HG03342 (cell line): ENCODE data around the gene BIN1.

ENCODE experiments used
- ATAC-seq: cut with Tn5 transposase; IDR thresholded peaks from one replicate; pipeline ENCODE4 v1.9.1; 2021; ENCODE audit warnings: mild to moderate bottlenecking, moderate library complexity; ENCODE audit not compliant: unreplicated experiment

Gene BIN1

DNA sequence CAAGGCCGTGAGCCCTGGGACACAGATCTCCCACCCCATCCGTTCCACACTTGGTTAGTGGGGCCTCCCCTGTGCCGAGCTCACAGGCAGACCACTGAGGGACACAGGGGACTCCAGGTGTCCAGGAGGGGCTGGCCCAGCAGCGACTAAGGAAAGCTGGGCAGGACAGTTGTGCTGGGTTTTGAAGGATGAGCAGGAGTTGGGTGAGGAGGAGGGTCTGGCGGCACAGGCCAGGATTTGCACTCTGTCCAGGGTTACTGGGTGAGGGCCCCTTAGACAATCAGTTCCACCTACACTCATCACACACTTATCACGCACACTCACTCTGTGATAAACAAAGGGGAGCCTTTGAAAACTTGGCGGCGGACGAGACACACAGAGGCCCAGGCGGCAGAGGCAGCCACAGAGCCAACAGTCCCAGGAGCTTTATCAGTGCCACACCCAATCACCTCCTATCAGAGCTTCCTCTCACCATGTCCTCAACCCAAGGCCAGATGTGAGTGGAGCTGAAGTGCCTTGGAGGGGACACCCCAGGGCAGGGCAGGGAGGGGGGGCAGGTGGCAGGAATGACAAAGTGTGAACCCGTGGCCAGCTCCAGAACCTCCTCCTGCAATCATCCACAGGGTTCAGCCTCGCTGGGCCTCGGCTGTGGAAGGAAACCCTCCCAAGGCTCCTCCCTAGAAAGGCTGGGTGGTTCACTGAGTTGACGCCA is 26.6 kb downstream of the BIN1 start:
- peak; percentile 20 for ATAC-seq

DNA sequence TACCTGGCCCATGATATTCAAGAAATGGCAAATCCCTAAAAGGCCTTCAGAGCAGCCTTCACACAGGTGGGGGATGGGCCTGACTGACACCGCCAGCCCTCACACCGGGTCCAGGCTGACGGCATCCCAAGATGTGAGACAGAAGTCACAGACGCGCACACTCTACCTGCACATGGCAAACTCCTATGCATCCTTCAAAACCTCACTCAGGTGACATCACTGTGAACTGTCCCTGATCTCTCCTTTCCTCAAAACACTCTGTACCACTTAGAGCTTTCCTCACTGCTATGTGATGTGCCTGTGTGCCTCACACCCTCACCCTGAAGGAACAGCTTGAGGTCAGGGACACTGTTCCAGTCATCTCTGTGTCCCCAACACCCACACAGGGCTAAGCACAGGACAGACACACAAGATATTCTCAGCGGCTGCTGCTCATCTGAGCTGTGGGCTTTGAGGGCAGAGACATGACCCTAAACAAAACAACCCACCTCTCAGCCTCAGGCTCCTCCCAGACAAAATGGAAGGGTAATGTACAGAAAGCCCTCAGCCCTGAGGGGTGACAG is 27.5 kb downstream of the BIN1 start:
- ATAC-seq, result no peak

DNA sequence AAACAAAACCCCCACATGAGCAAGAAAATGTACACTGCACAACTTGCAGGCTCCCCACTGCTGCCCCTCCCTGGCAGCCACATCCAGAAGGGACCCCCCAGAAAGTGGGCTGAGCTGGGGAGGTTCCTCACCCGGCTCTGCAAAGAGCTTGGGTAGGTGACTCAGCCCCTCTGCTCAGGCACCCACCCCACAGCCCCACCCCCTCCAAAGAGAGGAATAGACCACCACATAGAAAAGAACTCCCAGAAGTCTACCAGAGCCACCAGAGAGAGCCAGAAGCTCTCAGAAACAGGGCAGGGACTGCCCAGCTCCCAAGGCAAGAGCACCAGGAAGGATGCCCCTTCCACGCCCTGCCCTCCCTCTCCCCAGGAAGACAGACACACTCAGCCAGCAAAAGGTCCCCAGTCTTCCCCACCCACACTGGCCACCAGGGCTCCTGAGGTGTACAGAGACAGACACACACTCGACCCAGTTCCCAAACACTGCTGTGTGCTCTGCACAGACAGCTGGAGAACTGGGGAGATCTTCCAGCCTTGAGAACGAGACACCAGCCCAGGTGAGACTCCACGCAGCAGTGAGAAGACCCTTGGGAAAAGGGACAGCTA is 28.2 kb downstream of the BIN1 start:
- no peak for ATAC-seq

DNA sequence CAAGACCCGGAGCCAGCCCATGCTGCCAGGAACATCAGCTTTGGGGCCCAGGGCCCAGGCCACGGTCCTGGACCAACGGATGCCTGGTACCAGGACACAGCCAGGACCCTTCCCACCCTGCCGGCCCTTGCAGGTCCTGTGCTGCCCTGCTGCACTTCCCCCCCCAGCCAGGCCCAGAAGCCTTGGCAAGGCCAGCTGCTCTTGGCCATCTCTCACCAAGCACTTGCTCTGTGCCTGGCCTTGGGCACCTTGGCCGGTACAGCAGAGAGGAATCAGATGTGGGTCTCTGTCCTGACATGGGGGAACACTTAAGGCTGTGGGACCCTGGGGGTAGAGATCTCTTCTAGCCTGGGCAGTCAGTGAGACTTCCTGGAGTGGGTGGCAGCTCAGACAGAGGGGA is 28.9 kb downstream of the BIN1 start:
- ATAC-seq, result no peak

DNA sequence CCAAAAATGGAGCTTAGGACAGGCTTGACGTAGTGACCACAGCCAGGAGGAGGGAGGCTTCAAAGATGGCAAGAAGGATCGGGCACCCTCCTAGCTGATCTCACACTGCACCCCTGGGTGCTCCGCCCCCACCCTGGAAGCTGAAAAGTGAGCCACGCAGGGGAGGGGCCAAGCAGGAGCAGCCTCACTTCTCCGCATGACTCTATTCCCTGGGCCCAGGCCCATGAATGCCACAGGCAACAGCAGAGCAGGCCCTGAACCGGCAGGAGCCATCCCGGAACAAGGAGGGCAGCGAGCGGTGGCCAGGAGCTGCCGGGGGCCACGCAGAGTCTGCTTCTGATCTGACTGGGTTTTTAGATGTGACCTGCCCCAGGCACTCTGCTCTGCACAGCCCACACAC is 30.0 kb downstream of the BIN1 start:
- no peak for ATAC-seq

DNA sequence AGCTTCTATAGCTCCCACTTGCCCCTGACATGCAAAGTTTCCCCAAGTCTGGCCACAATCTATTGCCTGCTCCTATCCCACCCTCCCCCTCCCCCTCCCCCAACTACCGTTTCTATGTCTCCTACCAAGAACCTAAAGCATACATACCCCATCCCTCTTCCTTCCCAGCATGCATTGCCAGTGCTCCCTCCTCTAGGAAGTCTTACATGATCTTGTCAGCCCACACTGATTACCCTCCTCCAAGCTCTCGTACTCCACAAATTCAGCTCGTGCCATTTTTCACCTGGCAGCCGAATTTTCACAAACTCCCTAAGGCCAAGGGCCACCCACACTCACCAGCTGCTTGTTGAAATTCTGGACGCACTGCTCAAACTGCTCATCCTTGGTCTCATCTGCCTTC is 30.7 kb downstream of the BIN1 start:
- no peak for ATAC-seq

DNA sequence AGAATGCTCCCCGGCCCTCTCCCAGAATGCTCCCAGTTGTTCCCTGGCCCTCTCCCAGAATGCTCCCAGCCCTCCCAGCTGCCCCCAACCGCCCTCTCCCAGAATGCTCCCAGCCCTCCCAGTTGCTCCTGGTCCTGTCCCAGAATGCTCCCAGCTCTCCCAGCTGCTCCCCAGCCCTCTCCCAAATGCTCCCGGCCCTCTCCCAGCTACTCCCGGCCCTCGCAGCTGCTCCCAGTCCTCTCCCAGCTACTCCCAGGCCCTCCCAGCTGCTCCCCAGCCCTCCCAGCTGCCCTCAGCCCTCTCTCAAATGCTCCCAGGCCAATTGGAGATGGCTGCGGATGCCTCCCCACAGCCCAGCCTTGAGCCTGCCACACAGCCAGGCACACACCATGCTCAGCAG is 31.1 kb downstream of the BIN1 start:
- no peak for ATAC-seq

DNA sequence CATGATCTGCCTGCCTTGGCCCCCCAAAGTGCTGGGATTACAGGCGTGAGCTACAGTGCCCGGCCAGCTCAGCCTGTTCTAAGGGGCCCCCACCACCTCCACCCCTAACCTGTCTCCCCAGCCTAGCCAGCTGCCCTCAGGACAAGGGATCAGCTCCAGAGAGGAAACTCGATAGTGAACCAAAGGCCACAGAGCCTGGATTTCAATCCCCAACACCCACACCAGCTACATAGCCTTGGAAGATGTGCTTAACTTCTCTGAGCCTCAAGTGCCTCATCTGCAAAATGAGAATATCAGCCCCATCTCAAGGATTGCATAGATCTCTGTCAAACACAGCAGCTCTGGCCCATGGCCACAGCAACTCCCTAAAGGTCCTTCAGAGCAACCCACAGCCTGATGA is 32.0 kb downstream of the BIN1 start:
- no peak for ATAC-seq

DNA sequence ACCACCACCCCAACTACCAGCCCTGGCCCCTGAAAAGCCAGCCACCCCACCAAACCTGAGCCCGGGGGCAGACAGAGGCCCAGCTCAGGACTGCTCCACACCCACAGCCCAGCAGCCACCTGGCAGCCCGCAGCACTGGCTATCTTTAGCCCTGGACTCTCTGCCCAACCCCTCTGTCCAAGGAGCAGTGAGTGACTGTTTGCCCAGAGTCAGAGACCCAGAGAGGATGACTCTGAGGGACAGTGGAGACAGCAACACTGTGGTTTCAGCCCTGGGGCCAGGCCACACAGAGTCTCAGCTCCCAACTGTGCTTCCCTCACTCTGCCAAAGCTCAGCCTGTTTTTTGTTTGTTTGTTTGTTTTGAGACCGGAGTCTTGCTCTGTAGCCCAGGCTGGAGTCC is 32.6 kb downstream of the BIN1 start:
- ATAC-seq, result no peak

DNA sequence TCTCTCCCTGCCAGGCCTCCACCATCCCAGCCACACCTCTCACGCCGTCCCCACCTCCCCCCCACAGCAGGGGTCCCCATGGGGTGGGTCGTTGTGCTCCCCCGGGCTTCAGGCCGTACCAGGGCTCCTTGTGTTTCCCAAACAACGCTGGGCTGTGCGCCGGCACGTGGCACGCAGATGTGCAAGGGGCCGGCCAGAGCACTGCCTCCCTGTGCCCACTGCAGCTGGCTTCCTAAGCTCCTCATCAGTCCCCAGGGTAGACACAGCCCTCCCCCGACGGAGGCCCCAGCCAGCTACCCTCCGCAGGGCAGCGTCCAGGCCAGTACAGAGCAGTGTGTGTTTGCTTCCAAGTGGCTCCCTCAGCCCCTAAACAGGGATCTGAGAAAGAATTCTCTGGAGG is 34.0 kb downstream of the BIN1 start:
- ATAC-seq, result no peak

DNA sequence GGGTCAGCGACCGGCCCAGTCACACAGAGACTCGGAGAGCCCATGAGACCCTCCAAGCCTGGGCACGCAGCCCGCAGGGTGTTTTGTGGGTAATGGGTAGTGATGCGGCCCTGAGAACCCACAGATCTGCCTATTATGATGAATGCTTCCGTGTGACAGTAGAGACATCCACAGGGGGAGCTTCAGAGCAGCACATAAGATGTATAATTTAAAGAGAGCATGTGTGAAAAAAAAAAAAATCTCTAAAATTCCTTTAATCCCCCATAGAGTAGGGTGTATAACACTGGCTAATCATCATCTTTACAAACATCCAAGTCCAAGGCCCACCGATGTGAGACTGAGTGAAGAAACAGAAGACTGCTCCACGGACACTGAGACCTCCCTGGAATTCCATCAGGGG is 34.6 kb downstream of the BIN1 start:
- no peak for ATAC-seq

DNA sequence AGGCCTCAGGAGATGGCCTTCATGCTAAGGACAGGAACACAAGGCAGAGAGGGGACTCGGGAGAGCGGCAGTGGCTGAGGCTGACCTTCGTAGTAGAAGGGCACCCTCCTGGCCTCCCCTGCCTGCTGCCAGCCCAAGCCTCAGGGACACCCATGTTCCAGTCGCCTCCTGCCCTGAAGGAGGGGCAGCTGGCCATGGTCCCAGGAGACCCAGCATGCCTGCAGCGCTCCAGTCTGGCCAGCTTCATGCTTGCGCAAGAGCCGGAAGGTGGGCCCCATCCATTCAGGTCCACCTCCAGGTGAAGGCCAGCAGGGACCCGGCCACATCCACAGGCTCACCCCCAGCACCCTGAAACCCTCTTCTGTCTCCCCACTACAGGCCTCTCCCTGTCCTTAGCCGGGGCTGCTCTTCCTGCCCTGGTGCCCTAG is 35.0 kb downstream of the BIN1 start:
- ATAC-seq, result no peak

DNA sequence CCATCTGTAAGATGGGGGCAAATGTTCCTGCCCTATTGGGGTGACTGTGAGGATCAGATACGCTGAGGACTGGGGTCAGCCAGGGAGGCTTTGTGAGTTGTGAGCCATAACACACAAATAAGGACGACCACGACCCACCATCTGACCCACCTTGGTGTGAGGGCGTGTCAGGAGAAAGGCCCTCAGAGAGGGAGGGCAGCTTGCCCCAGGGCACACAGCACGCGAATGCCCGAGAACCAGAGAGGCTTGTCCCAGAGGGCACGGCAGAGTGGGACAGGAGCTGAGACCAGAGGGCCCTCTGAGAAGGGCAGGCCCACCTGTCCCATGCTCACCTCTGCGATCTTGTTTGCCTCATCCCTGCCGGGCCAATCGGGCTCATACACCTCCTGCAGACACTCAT is 36.7 kb downstream of the BIN1 start:
- no peak for ATAC-seq

DNA sequence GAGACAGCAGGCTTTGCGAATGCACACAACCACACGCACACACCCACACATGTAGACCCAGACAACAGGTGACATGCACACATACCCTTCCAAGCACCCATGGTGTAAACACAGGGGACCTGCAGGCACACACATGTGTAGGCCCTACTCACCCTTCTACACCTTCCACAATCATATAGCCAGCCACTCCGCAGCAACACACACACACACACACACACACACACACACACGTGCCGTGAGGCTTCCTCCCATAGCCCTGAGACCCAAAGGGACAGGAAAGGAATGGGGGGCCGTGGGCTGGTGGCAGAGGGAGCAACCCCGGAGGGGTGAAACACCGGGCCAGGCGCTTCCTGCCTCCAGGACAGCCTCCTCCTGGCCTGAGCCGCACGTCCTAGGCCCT is 37.4 kb downstream of the BIN1 start:
- ATAC-seq, result no peak

DNA sequence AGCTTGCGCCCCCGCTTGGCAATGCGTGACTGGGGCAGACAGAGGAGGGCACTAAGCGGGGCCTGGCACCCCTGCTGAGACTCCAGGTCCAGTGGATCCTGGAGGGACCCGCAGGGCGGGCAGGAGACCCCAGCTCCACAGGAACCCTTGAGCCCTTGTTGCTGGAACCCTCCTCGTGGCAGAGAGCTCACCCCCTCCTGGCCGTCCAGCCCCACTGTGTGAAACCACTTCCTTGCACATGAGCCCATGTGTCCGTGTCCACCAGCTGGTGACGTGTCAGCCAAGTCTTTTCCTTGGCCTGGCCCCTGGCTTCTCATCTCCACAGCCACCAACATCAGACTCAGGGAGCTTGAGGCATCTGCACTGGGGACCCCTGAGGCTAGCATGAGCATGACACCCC is 38.0 kb downstream of the BIN1 start:
- ATAC-seq, result no peak

DNA sequence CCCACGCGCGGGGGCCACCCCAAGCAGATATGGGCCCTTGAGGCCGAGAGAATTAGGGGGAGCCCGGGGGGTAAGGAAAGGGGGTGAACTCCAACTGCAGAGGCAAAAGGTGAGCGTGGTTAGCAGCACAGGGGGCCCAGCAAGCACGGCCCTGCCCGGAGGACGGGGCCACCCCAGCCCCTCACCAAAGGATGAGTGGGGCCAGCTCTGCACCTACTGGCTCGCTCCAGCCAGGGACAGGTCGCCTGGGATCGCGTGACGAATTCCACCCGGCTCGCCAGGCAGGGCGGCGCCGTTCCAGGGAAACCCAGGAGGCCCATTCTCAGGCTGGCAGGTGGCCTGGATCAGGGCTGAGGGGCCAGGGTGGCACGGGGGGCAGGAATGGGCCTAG is 38.6 kb downstream of the BIN1 start:
- ATAC-seq, result no peak

DNA sequence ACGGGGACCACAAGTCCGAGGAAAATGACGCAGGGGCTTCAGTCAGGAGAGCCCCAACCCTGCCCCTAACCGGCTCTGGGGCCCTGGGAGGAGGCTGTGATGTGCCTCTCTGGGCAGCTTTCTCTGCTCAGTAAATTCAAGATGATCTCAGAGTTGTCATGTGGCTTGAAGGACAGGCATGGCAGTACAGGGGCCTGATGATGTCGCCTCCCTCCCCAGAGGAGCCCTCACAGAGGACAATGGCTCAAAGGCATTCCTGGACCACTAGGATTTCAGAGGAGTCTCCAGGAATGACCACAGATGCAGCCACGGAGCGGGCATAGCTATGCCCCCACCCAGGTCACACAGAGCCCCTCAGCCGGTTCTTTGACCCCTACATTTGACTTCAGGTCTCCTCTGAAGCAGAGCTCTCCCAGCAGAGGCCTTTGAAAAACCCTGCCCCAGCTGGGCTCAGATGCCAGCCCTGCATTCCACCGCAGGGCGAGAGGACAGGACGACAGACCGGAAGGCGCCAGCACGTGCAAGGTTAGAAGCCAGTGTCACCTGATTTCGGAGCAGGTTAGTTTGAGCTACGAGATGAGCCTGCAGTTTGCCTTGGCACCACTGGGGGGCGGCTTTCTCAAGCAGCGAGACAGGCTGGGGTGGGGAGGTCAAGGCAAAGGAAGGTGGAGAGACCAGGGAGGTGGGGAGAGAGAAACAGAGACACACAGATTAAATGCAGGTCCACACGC is 39.2 kb downstream of the BIN1 start:
- ATAC-seq, result peak; percentile 40

DNA sequence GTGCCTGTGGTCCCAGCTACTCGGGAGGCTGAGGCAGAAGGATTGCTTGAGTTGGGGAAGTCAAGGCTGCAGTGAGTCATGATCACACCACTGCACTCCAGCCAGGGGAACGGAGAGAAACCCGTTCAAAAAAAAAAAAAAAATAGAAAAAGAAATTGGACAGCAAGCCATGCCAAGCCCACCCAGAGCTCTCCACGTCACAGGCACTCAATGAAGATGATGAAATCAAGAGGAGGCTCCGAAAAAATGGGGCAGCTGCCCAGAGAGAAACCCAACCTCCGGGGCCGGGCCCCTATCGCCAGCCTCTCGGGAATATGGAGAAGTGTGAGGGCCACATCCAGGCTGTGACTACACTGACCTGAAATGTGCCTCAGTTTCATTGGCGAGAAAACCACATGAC is 40.0 kb downstream of the BIN1 start:
- no peak for ATAC-seq

DNA sequence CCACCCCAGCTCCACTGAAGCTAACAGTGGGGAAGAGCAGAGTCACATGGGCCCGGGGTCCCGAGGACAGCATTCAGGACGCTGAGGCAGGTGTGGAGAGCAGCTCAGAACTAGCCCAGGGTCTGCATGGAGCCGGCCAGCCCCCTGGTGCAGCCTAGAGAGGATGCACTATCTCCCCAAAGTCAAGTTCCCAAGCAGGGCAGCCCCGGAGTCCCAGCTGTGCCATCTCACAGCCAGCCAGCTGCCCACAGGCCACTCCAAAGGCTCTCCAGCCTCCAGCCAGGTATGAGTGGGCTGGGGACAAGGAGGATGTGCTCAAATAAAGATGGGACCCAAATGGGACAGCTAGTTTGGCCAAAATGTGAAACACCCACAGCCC is 41.0 kb downstream of the BIN1 start:
- no peak for ATAC-seq

DNA sequence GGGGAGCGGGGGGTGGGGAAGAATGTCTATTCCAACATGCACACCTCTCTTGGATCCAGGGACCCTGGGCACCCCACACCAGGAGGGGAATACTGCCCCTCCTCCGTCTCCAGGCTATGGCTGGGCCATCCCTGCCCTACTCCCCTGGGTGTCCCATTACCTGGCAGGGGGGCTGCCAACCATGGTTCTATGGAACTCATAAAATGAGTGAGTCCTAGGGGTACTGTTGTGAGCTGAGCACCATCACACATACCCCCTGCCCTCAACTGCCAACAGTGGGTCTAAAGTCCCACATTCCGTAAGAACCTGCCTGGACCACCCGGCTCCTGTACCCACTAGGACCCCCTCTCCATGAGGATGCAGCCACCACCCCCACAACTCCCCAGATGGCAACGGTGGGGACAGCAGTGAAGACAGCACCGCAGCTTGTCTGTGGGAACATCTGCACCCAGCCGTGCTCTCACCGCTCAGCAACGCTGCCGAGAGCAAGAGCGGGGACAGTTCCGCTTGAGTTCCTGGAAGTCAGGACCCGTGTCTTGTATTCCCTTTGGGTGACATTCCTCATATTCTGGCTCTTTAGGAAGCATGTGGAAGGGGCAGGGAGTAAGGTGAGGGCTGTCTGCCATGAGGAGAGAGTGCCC is 41.5 kb downstream of the BIN1 start:
- ATAC-seq, result no peak

DNA sequence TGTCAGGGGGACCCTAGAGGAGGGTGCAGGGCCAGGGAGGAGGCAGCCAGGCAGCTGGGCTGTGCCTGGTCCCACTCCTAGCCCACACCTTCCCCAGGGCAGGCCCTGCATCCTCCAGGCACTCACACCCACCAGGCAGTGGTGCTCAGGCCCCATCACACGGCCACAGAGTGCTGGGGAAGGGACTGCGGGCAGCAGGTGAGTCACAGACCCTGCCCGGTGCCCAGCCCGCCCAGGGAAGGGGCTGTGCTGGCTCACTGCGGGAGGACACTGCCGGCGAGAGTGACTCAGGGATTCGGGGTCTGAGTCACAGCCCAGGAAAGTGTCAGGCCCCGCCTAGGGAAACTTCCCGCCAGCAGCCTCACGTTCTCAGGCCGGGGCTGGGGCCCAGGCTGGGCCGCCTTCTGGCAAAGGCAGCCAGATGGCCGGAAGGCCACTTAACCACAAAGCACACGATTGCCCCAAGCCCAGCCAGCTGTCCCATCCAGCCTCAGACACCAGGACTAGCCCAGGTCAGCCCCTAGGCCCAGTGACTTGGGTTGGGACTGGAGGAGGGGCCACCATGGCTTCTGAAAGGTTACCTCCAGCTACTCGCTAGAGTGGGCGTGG is 42.2 kb downstream of the BIN1 start:
- peak; percentile 89 for ATAC-seq
